Superior temporal gyrus (tissue), 1 donor: ENCODE measurements around the gene SBF2.
A peak's percentile ranks its signal among the peaks of the same experiment; 100 is the strongest.
"Not testable (repeated sequence)": the region's sequence is repeated elsewhere in the genome, so short reads cannot be mapped to it uniquely, and the experiment has no call there.

Experiments used
- DNase-seq: peaks from one replicate; pipeline ENCODE4 v3.0.0-alpha.2; 2016; ENCODE audit errors: extremely low spot score

SBF2 gene

DNA sequence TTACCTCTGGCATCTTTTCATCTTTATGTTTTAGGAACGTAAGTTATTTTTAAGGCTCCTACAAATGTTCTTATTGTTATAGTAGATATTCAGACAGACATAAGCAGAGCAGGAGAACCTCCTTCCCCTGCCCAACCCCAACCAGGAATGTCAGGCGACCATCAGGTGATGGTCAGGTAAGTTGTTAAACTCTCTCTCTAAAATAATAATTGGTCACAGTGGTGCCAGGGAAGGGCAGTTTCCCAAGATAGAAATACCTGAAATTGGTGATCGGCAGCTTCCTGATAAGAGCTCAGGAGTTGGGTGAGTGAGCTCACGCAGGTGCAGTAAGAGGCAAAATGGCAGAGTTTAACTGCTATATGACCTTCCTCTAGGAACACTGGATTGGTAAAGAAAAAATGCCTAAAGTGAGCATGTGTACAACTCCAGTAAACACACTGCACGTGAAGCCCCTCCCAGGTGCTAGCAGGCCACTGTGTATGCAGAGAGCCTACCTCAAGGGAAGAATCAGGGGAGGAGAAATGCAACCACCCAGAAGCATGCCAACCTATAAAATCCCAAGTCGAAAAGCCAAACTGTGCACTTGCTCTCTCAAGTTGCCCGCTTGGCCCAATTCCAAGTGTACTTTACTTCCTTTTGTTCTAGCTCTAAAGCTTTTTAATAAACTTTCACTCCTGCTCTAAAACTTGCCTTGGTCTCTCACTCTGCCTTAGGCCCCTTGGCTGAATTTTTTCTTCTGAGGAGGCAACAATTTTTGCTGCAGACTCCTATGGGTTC lies 273.9 kb downstream of the SBF2 start:
- DNase-seq, result no peak

GRCh38 chr11:10017911-10018310 lies 276.1 kb downstream of the SBF2 start:
- DNase-seq, result no peak

DNA sequence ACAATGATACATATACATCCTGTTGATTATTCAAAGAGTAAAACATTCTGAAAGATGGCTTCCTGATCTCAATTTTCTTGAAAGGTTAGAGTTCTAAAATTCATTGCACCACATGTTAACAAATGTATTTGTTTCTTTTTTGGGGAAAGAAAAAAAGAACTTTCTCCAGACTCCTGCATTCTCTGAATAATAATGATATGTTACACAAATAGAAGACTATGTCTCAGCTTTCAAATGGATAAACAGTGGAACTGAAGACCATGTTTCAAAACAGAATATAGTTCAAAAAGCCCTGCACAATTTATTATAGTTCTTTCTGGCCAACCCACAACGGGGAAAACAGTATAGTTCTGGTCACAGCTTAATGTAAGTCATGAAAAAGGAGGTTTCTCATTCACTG lies 277.0 kb downstream of the SBF2 start:
- no peak for DNase-seq

- no peak for DNase-seq
These were observed 282.0 kb downstream of the SBF2 start for GRCh38 chr11:10012068-10012467.

- no peak for DNase-seq
These were observed 288.0 kb downstream of the SBF2 start for GRCh38 chr11:10005955-10006525.

DNA sequence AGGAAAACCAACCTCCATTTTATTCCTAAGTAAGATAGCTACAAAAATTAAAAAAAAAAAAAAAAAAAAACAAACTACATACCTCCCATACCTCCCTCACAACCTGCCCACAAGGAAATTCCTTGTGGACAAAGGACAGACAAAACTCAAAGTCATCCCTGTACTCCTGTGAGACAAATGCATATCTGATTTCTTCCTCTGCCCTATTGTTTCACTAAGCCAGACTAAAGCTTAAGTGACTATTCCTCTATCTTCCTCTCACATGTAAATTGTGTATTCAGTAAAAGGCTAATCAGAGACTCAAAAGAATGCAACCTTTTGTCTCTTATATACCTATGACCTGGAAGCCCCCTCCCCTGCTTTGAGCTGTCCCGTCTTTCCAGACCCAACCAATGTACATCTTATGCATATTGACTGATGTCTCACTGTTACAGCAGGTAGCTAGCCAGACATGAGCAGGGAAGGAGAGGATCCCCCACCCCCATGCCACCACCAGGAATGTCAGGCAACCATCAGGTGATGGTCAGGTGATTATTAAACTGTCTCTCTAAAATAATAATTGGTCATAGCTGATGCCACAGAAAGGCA lies 289.4 kb downstream of the SBF2 start:
- no peak for DNase-seq

DNA sequence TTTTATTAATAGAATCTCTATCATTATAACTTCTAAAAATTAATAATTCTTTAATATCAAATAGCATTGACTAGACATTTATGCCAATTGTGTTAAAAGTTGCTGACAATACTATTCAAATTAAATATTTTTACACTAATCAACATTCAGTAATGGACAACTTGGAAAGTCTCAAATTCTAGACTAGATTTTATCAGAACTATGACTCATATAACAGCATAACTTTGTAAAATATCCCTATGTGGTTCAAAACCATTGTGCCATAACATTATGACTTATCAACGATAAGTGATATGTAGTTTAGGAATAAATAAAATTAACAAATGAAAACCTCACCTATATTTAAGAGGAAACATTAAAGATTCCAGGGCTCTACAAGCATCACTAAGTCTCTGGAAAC lies 291.8 kb downstream of the SBF2 start:
- DNase-seq, result no peak

DNA sequence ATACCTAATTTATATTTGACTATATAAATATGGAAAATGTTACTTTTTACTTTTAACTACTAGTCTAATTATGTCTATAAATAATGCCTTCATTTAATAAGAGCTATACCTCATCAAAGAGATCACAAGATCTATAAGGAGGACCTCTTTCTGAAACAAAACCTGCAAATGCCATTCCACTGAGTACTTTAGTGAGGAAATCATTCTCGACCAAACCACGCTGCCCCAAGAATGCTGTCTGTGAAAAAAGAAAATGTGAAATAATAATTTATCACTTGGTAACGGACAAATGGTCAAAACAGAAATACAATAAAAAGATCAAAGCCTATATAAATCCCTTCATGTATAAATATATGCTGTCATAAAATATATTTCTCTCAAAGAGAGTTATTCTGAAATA lies 301.7 kb downstream of the SBF2 start:
- no peak for DNase-seq

DNA sequence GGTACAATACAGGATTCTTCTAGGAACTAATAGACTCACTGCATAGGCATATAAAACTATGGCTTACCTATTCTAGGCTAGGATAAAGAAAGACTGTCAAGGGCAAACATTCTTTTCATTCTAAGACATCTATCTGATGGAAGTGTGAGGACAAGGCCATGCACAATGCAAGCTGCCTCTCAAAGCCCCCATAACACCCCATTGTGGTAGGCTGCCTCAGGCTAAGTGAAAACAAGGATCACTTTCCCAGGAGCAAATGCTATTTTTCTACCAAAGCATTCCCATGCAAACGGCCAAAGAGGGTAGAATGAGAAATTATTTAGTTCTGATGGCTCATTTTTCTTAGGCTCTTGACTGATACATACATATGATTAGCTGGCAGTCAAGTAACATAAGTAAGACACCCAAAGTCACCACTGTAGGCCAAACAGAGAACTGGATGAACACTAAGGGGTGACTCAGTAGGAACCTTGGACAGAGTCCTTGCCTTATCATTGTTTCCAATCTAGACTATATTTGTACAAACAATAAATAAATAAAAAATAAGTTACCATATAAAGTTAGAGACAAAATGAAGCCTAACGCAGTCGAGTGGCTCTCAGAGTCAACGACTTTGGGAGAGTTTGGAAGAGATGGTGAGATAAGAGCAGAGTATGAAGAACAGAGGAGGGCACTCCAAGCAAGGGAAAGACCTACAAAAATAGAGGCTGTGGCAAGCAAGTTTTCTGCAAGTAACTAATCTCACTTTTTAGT lies 303.6 kb downstream of the SBF2 start:
- no peak for DNase-seq

- not testable (repeated sequence) for DNase-seq
These were observed 306.7 kb downstream of the SBF2 start for GRCh38 chr11:9987303-9987702.

DNA sequence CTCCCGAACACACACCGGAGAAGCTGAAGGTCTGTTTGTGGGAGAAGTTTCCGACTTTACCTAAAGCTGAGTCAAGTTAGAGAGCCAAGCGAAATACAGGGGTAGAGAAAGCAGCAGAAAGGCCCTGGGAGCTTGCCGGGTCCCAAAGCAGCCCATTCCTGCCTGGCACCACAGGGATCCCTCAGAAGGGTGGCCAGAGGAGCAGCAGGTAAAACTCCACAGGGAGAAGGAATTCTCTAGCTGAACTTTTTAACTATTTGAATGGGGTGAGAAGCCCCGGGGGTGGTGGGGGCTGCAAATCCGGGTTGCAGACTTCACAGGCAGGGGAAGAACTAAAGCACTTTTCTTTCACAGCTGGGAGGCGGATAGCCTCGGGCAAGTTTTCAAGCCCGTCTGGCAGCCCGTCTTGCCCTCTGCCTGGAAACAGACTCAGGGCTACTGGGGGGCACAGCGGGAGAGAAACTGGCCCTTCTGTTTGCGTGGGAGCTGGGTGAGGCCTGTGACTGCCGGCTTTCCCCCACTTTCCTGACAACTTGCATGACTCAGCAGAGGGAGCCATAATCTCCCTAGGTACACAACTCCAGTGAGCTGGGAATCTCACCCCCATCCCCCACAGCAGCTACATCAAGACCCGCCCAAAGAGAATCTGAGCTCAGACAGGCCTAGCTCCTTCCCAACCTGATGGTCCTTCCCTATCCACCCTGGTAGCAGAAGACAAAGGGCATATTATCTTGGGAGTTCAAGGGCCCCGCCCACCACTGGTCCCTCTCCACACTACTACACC lies 311.0 kb downstream of the SBF2 start:
- no peak for DNase-seq

DNA sequence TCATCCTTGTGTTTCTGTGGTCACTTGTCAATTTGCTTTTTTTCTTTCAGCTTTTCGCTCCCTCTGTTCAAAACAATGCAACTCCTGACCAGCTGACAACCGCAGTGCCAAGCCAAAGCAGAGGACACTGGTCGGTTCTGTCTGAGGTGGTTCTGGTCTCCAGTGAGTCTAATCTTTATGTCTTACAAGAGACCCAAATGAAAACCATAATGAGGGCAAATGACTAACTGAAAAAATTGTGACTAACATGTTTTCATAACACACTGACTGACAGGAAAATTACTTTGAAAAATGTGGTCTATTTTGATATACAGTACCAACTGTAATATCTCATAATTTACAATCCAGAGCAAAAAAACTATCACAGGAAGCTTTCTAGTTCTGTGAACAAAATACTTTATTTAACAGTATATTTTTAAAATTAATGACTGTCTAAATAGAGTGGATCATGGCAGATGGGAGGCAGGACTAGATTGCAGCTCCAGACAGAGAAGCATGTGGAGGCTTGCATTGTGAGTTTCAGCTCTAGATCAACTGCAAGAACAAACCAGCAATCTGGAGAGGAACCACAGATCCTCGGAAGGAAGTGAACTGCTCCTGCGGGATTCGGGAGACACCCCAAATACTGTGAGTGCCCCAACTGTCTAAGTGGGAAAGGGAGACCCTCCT lies 311.8 kb downstream of the SBF2 start:
- peak; percentile 42 for DNase-seq

GRCh38 chr11:9980931-9981330 lies 313.1 kb downstream of the SBF2 start:
- no peak for DNase-seq

DNA sequence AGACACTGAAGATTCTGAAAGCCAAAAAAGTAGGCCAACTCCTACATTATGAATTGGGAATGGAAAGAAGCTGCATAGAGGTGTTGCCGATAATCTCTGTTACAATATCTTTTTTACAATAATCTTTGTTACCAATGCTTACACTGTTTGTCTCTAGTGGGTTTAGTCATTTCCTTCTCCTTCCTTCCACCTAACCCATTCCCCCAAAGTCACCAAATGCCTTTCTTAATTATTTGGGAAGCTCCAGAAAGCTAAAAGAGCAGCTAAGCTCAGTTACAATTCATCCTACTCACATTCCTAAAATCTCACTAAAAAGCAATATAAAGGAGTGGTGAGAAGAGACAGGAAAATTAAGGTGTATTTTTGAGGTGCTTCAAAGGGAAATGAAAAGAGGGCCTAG lies 316.5 kb downstream of the SBF2 start:
- DNase-seq, result no peak

GRCh38 chr11:9974375-9974774 lies 319.6 kb downstream of the SBF2 start:
- DNase-seq, result no peak

DNA sequence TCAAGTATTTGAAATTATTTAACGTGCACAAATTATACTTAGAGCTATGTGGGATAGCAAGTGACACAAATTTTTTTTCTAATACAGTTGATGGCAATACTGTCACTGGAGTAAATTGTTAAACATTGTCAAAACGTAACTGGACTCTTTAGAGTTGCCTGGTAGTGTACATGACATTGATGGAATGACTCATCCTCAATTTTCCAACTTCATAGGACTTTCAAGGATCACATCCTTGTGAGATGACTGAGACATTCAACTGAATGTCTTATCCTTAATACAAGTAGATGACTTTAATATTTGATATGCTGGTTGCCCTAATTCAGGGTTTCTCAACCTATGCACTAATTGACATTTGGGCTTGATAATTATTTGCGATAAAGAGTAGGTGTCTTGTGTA lies 320.1 kb downstream of the SBF2 start:
- DNase-seq, result no peak

- DNase-seq, result peak; percentile 73
These were observed 321.0 kb downstream of the SBF2 start for GRCh38 chr11:9972989-9973388.

GRCh38 chr11:9971894-9972293 lies 322.1 kb downstream of the SBF2 start:
- no peak for DNase-seq

DNA sequence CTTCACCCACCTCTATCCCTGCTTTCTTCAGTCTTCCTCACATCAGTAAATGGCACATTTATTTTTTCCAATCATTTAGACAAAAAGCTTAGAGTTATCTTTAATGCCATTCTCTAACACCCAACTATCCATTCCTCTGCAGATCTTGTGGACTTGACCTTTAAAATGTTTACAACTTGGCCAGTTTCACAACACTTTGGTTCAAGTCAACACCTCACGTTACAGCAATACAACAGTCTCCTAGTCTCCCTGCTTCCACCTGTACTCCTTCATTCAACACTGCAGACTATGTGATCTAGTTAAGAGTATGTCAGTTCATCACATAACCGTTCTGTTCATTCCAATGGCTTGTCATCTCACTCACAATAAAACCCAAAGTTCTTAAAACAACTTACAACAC lies 325.0 kb downstream of the SBF2 start:
- no peak for DNase-seq

- DNase-seq, result no peak
These were observed 331.3 kb downstream of the SBF2 start for GRCh38 chr11:9962722-9963121.

DNA sequence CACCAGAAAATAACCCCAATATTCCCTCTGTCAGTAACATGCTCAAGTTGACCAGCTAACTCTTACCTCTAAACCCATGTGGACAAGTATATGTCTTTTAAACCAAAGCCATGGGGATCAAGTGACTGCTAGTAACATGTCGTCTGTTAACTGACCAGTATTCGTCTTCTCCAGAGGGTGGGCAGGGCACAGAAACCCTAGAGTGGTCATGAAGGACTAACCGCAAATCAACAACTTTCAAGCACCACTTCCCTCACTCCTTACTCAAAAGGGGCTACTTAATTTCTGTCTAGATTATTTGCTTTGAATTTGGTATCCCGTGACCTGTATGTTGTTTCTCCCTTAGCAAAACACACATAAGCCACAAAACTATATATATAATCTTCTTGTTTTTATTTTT lies 336.9 kb downstream of the SBF2 start:
- DNase-seq, result no peak
